SK-N-MC (cell line): ENCODE data around the gene PRIM1.

ENCODE experiments used
- DNase-seq: peaks from one replicate; pipeline ENCODE4 v3.0.0-alpha.2; 2011; ENCODE audit warnings: low read depth, low spot score
- H3K27ac ChIP-seq: fragments of 200-600 bp; sonication (generic); 2 replicates; pipeline ENCODE4 v1.5.1; 2016; ENCODE audit warnings: mixed run types
- H3K36me3 ChIP-seq: fragments of 200-600 bp; sonication (generic); 2 replicates; pipeline ENCODE4 v1.6.1; 2017; ENCODE audit warnings: antibody characterized with exemption, low read length, mixed read lengths; ENCODE audit not compliant: insufficient read depth
- H3K4me3 ChIP-seq: fragments of 200-600 bp; sonication (generic); 2 replicates; pipeline ENCODE4 v1.5.1; 2016
- H3K9ac ChIP-seq: fragments of 200-600 bp; sonication (generic); 2 replicates; pipeline ENCODE4 v1.8.0; 2017; ENCODE audit warnings: mixed run types, mixed read lengths; ENCODE audit not compliant: insufficient read length
- H3K9me3 ChIP-seq: fragments of 200-600 bp; sonication (generic); 2 replicates; pipeline ENCODE4 v1.6.1; 2017; ENCODE audit warnings: low read depth, mild to moderate bottlenecking, antibody characterized with exemption, low read length, moderate library complexity, mixed read lengths
- EZH2 ChIP-seq: fragments of 200-600 bp; sonication (generic); IDR thresholded peaks from one replicate; pipeline ENCODE4 v1.6.1; 2017; ENCODE audit warnings: antibody characterized with exemption
- FOXP2 ChIP-seq: optimal IDR thresholded peaks from 2 replicates; pipeline ENCODE3; 2011; ENCODE audit warnings: mild to moderate bottlenecking, moderate library complexity; ENCODE audit not compliant: insufficient read depth; ENCODE audit errors: extremely low read length, control extremely low read depth
- POLR2AphosphoS5 ChIP-seq: IDR thresholded peaks from 2 replicates; pipeline ENCODE4 v1.6.1; 2012; ENCODE audit warnings: mild to moderate bottlenecking, low read depth, low read length, borderline replicate concordance

PRIM1 gene

GRCh38 chr12:56785141-56785865 is 33.2 kb upstream of the PRIM1 start:
- no peak for DNase-seq
- H3K36me3 ChIP-seq: no peaks in the 10 kb centered on the region
- H3K27ac ChIP-seq: no peak overlapping the region
- H3K4me3 ChIP-seq: no peak overlapping the region
- H3K9ac ChIP-seq: no peak overlapping the region
- no peaks in the 10 kb centered on the region for H3K9me3 ChIP-seq
- TF ChIP-seq FOXP2 (no peak), POLR2AphosphoS5 (no peak)

GRCh38 chr12:56781726-56782125 is 29.6 kb upstream of the PRIM1 start:
- H3K9me3 ChIP-seq: no peaks in the 10 kb centered on the region
- no peak for DNase-seq
- no peak overlapping the region for H3K27ac ChIP-seq
- no peak overlapping the region for H3K9ac ChIP-seq
- no peak overlapping the region for H3K4me3 ChIP-seq
- no peaks in the 10 kb centered on the region for H3K36me3 ChIP-seq
- no peak for TF ChIP-seq FOXP2
- no peak for TF ChIP-seq POLR2AphosphoS5
- no peak for TF ChIP-seq EZH2

- no peak overlapping the region for H3K4me3 ChIP-seq
- TF ChIP-seq FOXP2 (no peak), EZH2 (no peak), POLR2AphosphoS5 (no peak)
- no peaks in the 10 kb centered on the region for H3K36me3 ChIP-seq
- no peak for DNase-seq
- H3K27ac ChIP-seq: no peak overlapping the region
- H3K9ac ChIP-seq: no peak overlapping the region
- no peaks in the 10 kb centered on the region for H3K9me3 ChIP-seq
Observed at GRCh38 chr12:56778756-56779155, 26.6 kb upstream of the PRIM1 start.

GRCh38 chr12:56776654-56777053 is 24.5 kb upstream of the PRIM1 start:
- Histone ChIP-seq H3K4me3 (no peak overlapping the region), H3K9me3 (no peaks in the 10 kb centered on the region), H3K27ac (no peak overlapping the region), H3K9ac (no peak overlapping the region), H3K36me3 (no peaks in the 10 kb centered on the region)
- DNase-seq: no peak
- TF ChIP-seq FOXP2: no peak
- TF ChIP-seq POLR2AphosphoS5: no peak
- no peak for TF ChIP-seq EZH2

- no peak overlapping the region for H3K27ac ChIP-seq
- H3K36me3 ChIP-seq: no peaks in the 10 kb centered on the region
- no peak overlapping the region for H3K4me3 ChIP-seq
- H3K9me3 ChIP-seq: no peaks in the 10 kb centered on the region
- TF ChIP-seq POLR2AphosphoS5: no peak
- no peak for TF ChIP-seq EZH2
- H3K9ac ChIP-seq: no peak overlapping the region
- no peak for DNase-seq
Observed at GRCh38 chr12:56775638-56776037, 23.5 kb upstream of the PRIM1 start.

GRCh38 chr12:56773113-56773512 is 21.0 kb upstream of the PRIM1 start:
- Histone ChIP-seq H3K9ac (no peak overlapping the region), H3K27ac (no peak overlapping the region), H3K4me3 (no peak overlapping the region), H3K36me3 (no peaks in the 10 kb centered on the region), H3K9me3 (no peaks in the 10 kb centered on the region)
- TF ChIP-seq FOXP2 (no peak), EZH2 (no peak), POLR2AphosphoS5 (no peak)
- no peak for DNase-seq

- no peaks in the 10 kb centered on the region for H3K36me3 ChIP-seq
- no peaks in the 10 kb centered on the region for H3K9me3 ChIP-seq
- no peak overlapping the region for H3K9ac ChIP-seq
- DNase-seq: no peak
- H3K27ac ChIP-seq: no peak overlapping the region
- TF ChIP-seq FOXP2: no peak
- TF ChIP-seq POLR2AphosphoS5: no peak
- TF ChIP-seq EZH2: no peak
- no peak overlapping the region for H3K4me3 ChIP-seq
Observed at GRCh38 chr12:56772625-56773024, 20.5 kb upstream of the PRIM1 start.

GRCh38 chr12:56769868-56770267 is 17.7 kb upstream of the PRIM1 start:
- no peak for TF ChIP-seq FOXP2
- no peak for TF ChIP-seq EZH2
- no peak for DNase-seq

GRCh38 chr12:56768424-56768823 is 16.3 kb upstream of the PRIM1 start:
- no peaks in the 10 kb centered on the region for H3K9me3 ChIP-seq
- H3K4me3 ChIP-seq: no peak overlapping the region
- H3K27ac ChIP-seq: 0 out of 2 replicates have a peak overlapping the region, but pooled peaks have one; percentile 46
- H3K36me3 ChIP-seq: no peaks in the 10 kb centered on the region
- TF ChIP-seq FOXP2 (no peak), POLR2AphosphoS5 (no peak), EZH2 (no peak)
- no peak for DNase-seq
- H3K9ac ChIP-seq: no peak overlapping the region

More at GRCh38 chr12:56769868-56770267, 17.7 kb upstream of the PRIM1 start:
- H3K36me3 ChIP-seq: no peaks in the 10 kb centered on the region
- no peak overlapping the region for H3K4me3 ChIP-seq
- no peak overlapping the region for H3K27ac ChIP-seq
- no peak overlapping the region for H3K9ac ChIP-seq
- no peaks in the 10 kb centered on the region for H3K9me3 ChIP-seq
